HG02840 (cell line): ENCODE measurements around the gene DIO3.
"Not testable (repeated sequence)": the region's sequence is repeated elsewhere in the genome, so short reads cannot be mapped to it uniquely, and the experiment has no call there.

ENCODE experiments used
- ATAC-seq: cut with Tn5 transposase; IDR thresholded peaks from one replicate; pipeline ENCODE4 v1.9.1; 2021; ENCODE audit warnings: mild to moderate bottlenecking, moderate library complexity, moderate number of reproducible peaks; ENCODE audit not compliant: unreplicated experiment, low FRiP score

The DIO3 gene

GRCh38 chr14:101557321-101557695, 4.0 kb upstream of the DIO3 start:
- ATAC-seq, result no peak

GRCh38 chr14:101557811-101558738, 3.2 kb upstream of the DIO3 start:
- ATAC-seq, result no peak

GRCh38 chr14:101558739-101559240, 2.5 kb upstream of the DIO3 start:
- no peak for ATAC-seq

- ATAC-seq, result no peak
Measured at GRCh38 chr14:101559250-101559623, 2.1 kb upstream of the DIO3 start.

- ATAC-seq, result no peak
Measured at GRCh38 chr14:101559624-101560533, 1.4 kb upstream of the DIO3 start.

- no peak for ATAC-seq
Measured at GRCh38 chr14:101560534-101561113, 671 bp upstream of the DIO3 start.

GRCh38 chr14:101561897-101562490, 699 bp downstream of the DIO3 start:
- no peak for ATAC-seq

- no peak for ATAC-seq
Measured at GRCh38 chr14:101562659-101563351, 1.5 kb downstream of the DIO3 start.

- ATAC-seq, result no peak
Measured at GRCh38 chr14:101563352-101563653, 2.0 kb downstream of the DIO3 start.

- ATAC-seq, result no peak
Measured at GRCh38 chr14:101563654-101564443, 2.6 kb downstream of the DIO3 start.

GRCh38 chr14:101564444-101564776, 3.1 kb downstream of the DIO3 start:
- ATAC-seq, result no peak

- no peak for ATAC-seq
Measured at GRCh38 chr14:101564819-101565698, 3.8 kb downstream of the DIO3 start.

GRCh38 chr14:101567252-101567651, 6.0 kb downstream of the DIO3 start:
- ATAC-seq, result no peak

GRCh38 chr14:101571004-101571403, 9.7 kb downstream of the DIO3 start:
- ATAC-seq, result no peak

GRCh38 chr14:101572526-101572925, 11.2 kb downstream of the DIO3 start:
- ATAC-seq, result not testable (repeated sequence)

GRCh38 chr14:101573289-101573688, 12.0 kb downstream of the DIO3 start:
- no peak for ATAC-seq

- ATAC-seq, result no peak
Measured at GRCh38 chr14:101575581-101575980, 14.3 kb downstream of the DIO3 start.

GRCh38 chr14:101577221-101577909, 16.1 kb downstream of the DIO3 start:
- ATAC-seq, result no peak
